Gastrocnemius medialis (tissue), 4 donors: ENCODE results near the gene PTN.

Source experiments
- CTCF ChIP-seq, 5 experiments: fragments of 450-650 bp in 3 of 5; fragments of 200-600 bp in 2 of 5; sonication (generic) in 2 of 5; IDR thresholded peaks in 4 of 5; conservative IDR thresholded peaks in 1 of 5; 1 replicate in 4 of 5; 2 replicates in 1 of 5; pipeline ENCODE4 v1.5.1; 2016 to 2019; ENCODE audit warnings: antibody characterized with exemption in 5 of 5, mild to moderate bottlenecking in 3 of 5, moderate library complexity in 3 of 5
- POLR2A ChIP-seq, 2 donors: fragments of 450-650 bp; IDR thresholded peaks; one replicate each; pipeline ENCODE4 v1.6.1; 2017; ENCODE audit warnings: antibody characterized with exemption in 2 of 2, mild to moderate bottlenecking in 2 of 2, moderate library complexity in 2 of 2

GRCh38 chr7:137195996-137196395 is 147.5 kb downstream of the PTN start:
- TF ChIP-seq CTCF (IDR thresholded peaks at IDR 0.05 in 4 of 5, conservative IDR thresholded peaks at IDR 0.05 in 1 of 5) (no peak), POLR2A (IDR thresholded peaks at IDR 0.05) (no peak)
